Peyer's patch (tissue), 4 donors: ENCODE measurements around the gene EPS8.

ENCODE experiments used
- POLR2A ChIP-seq, 2 donors: fragments of 450-650 bp; IDR thresholded peaks; one replicate each; pipeline ENCODE4 v1.5.1; 2017; ENCODE audit warnings: antibody characterized with exemption in 2 of 2, mild to moderate bottlenecking in 2 of 2, moderate library complexity in 2 of 2
- TF ChIP-seq, protein P1 (sequence below), 6 experiments: fragments of 450-650 bp in 4 of 6; fragments of 200-600 bp in 2 of 6; sonication (generic) in 1 of 6; IDR thresholded peaks; one replicate each; pipeline ENCODE4 v1.5.1; 2017 to 2019; ENCODE audit warnings: antibody characterized with exemption in 6 of 6, mild to moderate bottlenecking in 3 of 6, moderate library complexity in 1 of 6

DNA sequence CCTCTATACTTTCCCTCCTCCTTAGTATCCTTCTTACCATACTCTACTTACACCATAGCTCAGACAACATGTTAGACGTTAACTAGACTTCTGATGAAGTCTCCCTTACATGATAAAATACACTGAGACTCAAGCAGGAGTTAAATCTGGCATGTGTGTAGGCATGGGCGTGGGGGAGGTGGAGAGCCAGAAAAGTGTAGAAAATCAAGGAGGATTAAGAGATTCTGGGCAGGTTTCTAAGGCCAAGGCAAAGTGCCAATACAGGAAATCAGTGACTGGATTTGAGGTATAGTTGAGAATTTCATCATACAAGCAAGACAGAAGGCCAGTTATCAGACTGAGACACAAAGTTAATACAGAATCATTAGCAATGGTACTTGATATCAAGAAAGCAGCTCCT lies 37.4 kb downstream of the EPS8 start:
- TF ChIP-seq, protein P1, sequence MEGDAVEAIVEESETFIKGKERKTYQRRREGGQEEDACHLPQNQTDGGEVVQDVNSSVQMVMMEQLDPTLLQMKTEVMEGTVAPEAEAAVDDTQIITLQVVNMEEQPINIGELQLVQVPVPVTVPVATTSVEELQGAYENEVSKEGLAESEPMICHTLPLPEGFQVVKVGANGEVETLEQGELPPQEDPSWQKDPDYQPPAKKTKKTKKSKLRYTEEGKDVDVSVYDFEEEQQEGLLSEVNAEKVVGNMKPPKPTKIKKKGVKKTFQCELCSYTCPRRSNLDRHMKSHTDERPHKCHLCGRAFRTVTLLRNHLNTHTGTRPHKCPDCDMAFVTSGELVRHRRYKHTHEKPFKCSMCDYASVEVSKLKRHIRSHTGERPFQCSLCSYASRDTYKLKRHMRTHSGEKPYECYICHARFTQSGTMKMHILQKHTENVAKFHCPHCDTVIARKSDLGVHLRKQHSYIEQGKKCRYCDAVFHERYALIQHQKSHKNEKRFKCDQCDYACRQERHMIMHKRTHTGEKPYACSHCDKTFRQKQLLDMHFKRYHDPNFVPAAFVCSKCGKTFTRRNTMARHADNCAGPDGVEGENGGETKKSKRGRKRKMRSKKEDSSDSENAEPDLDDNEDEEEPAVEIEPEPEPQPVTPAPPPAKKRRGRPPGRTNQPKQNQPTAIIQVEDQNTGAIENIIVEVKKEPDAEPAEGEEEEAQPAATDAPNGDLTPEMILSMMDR (IDR thresholded peaks at IDR 0.05) = no peak
- TF ChIP-seq POLR2A (IDR thresholded peaks at IDR 0.05) = no peak
